Breast epithelium (tissue), 4 donors: ENCODE data around the gene RNF167. TPM values are rescaled to one million over a fixed set of nuclear protein-coding genes. Genes with fewer than 3 reads are reported as not detected.
A peak's percentile ranks its signal among the peaks of the same experiment; 100 is the strongest.

Experiments used
- DNase-seq, 2 donors: peaks; one replicate each; pipeline ENCODE4 v3.0.0-alpha.2; 2019; ENCODE audit warnings: low spot score in 2 of 2
- H3K27ac ChIP-seq, 2 donors: fragments of 200-600 bp; sonication (generic) in 1 of 2; one replicate each; pipeline ENCODE4 v1.5.1; 2016 to 2019; ENCODE audit warnings: mild to moderate bottlenecking in 1 of 2
- H3K27me3 ChIP-seq, 2 donors: fragments of 200-600 bp; sonication (generic) in 1 of 2; one replicate each; pipeline versions ENCODE4 v1.5.1 to v1.6.0; 2017 to 2019; ENCODE audit warnings: control low read depth in 1 of 2, mild to moderate bottlenecking in 1 of 2
- H3K36me3 ChIP-seq: fragments of 200-600 bp; one replicate; pipeline ENCODE4 v1.5.1; 2019
- H3K4me1 ChIP-seq, 2 donors: fragments of 200-600 bp; sonication (generic); one replicate each; pipeline ENCODE4 v1.5.1; 2016 to 2019; ENCODE audit warnings: control low read depth in 1 of 2
- H3K4me3 ChIP-seq, 3 donors: fragments of 200-600 bp; sonication (generic); 1 replicate in 2 of 3; 2 replicates in 1 of 3; pipeline ENCODE4 v1.5.1; 2016 to 2019; ENCODE audit warnings: mild to moderate bottlenecking in 3 of 3, moderate library complexity in 2 of 3
- H3K9me3 ChIP-seq, 2 donors: fragments of 200-600 bp; sonication (generic) in 1 of 2; one replicate each; pipeline ENCODE4 v1.5.1; 2016 to 2019; ENCODE audit warnings: control low read depth in 1 of 2
- CTCF ChIP-seq, 3 donors: fragments of 450-650 bp; IDR thresholded peaks; one replicate each; pipeline ENCODE4 v1.5.1; 2016 to 2017; ENCODE audit warnings: antibody characterized with exemption in 3 of 3, mild to moderate bottlenecking in 3 of 3, moderate library complexity in 3 of 3
- POLR2A ChIP-seq: fragments of 450-650 bp; IDR thresholded peaks from one replicate; pipeline ENCODE4 v1.6.1; 2016; ENCODE audit warnings: antibody characterized with exemption, mild to moderate bottlenecking, moderate library complexity
- POLR2AphosphoS5 ChIP-seq, 3 donors: sonication (generic); formaldehyde crosslinking; IDR thresholded peaks; one replicate each; pipeline ENCODE4 v1.6.1; 2017; ENCODE audit warnings: antibody characterized with exemption in 3 of 3
- intact Hi-C: fragments of 100-400 bp; cut with DNase I; formaldehyde crosslinking; loops from one replicate; pipeline ENCODE4 v1.15.1; 2023; ENCODE audit warnings: low total_unique reads
- total RNA-seq, 3 donors: library from RNA; depleted of rRNA; stranded (reverse); fragments of >200 nt; gene quantifications; one replicate each; pipeline ENCODE4 v1.1.0, GENCODE V29; 2016

Gene RNF167
- total RNA-seq, 3 donors from 2014 or later: 38.3 to 49.0 (median 38.7) TPM

DNA sequence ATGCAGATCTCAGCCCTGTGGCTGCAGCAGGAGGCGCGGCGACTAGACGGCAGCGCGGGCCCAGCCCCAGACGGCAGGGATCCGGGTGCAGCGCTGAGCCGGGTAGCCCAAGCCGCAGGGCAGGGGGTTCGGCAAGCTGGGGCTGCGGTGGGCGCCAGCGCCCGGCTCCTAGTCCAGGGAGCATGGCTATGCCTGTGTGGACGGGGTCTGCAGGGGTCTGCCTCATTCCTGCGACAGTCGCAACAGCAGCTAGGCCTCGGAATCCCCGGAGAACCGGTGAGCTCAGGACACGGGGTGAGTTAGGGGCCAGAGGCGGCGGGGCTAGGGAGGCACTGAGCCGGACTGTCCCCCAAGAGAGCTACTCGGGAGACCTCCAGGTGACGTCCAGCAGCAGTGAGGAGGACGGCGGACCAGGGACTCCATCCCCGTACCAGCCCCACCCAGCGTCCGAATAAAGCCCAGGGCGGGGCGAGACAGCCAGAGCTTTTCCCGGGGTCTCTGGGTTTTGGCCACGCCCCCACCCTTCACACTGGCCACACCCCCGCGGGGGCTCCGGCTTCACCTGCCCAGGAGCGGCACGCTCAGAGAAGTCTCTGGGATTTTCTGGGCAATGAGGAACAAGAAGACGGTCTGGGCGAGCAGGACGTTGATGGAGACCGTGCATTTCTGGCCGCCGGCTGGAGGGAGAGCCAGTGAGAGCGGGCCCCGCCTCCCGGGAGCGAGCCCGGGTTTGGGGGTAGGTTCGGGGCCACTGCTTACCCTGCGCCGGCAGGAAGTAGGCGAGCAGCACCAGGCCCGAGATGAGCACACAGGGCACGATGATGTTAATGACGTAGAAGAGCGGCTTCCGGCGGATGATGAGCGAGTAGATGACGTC, 39.6 kb upstream of the RNF167 start:
- peaks cover 0 to 3% of the 10 kb centered on the region in 2 donors for H3K4me1 ChIP-seq
- TF ChIP-seq CTCF (IDR thresholded peaks at IDR 0.05): no peak
- no peak for TF ChIP-seq POLR2AphosphoS5 (IDR thresholded peaks at IDR 0.05)
- TF ChIP-seq POLR2A: no peak
- no peaks in the 10 kb centered on the region for H3K27me3 ChIP-seq
- H3K36me3 ChIP-seq: peaks cover 6% of the 10 kb centered on the region
- H3K9me3 ChIP-seq: no peaks in the 10 kb centered on the region
- peak overlapping the region; percentile 83 to 91 for H3K27ac ChIP-seq
- intact Hi-C loops: loop anchor here (10.0 kb wide), 1 partner anchor 84 kb away; the partner anchor contains the start of gene CAMTA2
- peak overlapping the region; percentile 47 to 73 (median 67) for H3K4me3 ChIP-seq
- DNase-seq: no peak

DNA sequence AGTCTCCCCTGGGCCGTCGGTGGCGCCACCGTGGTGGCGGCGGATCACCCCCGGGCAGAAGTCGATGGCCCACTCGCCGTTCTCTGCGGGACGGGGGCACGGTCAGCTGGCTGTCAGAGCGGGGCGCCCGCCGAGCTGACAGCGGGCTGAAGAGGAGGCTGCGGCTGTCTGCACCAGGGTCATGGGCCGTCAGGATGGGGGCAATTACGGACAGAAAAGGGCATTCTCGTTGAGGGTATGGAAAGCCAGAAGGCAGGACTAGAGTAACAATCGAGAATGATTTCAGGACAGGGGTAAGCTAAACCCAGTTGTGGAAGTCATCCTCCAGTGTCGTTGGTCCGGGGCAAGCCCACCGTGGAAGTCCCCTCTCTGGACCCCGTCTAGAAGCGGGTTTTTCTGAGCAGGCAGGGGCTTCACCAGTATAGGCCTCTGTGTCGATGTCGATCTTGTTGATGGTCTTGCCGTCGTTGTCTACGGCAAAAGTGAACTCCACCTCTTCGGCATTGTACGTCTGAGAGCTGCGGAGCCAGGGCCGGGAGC, 38.9 kb upstream of the RNF167 start:
- intact Hi-C loops: loop anchor here (10.0 kb wide), 1 partner anchor 84 kb away; the partner anchor contains the start of gene CAMTA2
- TF ChIP-seq POLR2AphosphoS5 (IDR thresholded peaks at IDR 0.05) (no peak), CTCF (IDR thresholded peaks at IDR 0.05) (no peak), POLR2A (no peak)
- peak overlapping the region; percentile 34 to 52 for H3K27ac ChIP-seq
- peaks cover 0 to 3% of the 10 kb centered on the region in 2 donors for H3K4me1 ChIP-seq
- no peak for DNase-seq
- no peaks in the 10 kb centered on the region for H3K27me3 ChIP-seq
- peak overlapping the region in 1 of 3 donors; percentile 73 for H3K4me3 ChIP-seq
- H3K9me3 ChIP-seq: no peaks in the 10 kb centered on the region
- peaks cover 6% of the 10 kb centered on the region for H3K36me3 ChIP-seq

DNA sequence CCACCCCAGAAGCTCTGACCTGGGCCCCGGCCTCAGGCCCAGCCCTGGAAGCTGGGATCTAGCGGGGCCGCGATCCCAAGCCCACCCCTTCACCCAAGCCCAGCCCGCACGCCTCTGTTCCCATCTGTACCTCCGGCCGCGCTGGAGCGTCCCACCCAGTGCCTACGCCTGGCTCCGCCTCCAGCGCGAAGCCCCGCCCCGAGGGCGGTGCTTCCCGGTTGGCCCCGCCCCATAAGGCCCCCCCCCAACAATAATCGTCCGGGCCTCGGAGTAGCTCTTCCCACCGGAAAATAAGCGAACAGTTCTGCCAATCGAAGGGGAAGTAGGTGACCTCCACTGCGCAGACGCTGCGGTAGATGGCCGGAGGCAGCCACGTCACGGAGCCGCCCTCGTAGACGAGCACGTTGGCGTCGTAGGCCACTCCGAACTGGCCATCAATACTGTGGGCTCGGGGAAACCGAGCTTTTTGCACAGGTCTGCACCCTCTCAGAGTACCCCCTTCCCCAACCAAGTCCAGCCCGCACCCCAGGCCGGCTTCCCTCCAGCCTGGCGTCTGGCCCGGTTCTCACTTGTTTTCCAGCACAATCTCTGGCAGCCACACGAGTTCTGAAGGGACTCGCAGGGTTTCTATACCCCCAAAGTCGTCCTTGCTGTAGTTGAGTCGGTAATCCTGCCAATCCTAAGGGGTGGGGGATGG, 38.3 kb upstream of the RNF167 start:
- DNase-seq: peak in 1 of 2 donors; percentile 50

DNA sequence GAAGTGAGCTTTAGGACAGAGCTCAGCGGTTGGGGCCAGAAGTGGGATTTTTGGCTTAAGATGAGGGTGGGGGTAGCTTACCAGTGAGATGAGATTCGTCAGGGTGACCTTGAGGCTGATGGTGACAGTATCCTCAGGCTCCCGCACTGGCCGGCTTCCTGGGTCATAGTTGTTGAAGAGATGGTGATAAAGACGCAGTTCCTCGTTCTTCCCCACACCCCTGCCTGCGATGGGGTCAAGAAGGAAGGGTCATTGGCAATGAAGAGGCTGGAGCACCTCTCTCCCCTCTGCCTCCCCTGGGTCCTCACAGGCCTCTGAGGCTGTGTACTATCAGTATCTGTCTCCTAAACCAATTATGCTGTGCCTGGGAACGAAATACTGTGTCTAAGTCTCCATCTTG, 37.5 kb upstream of the RNF167 start:
- TF ChIP-seq CTCF (IDR thresholded peaks at IDR 0.05) (no peak), POLR2A (no peak), POLR2AphosphoS5 (IDR thresholded peaks at IDR 0.05) (no peak)
- no peak for DNase-seq
- H3K27me3 ChIP-seq: no peaks in the 10 kb centered on the region

More for the DNA sequence above, 38.3 kb upstream of the RNF167 start:
- H3K27me3 ChIP-seq: no peaks in the 10 kb centered on the region
- intact Hi-C loops: loop anchor here (10.0 kb wide), 1 partner anchor 83 kb away; the partner anchor contains the start of gene CAMTA2
- H3K9me3 ChIP-seq: no peaks in the 10 kb centered on the region
- TF ChIP-seq POLR2AphosphoS5 (IDR thresholded peaks at IDR 0.05) (no peak), CTCF (IDR thresholded peaks at IDR 0.05) (no peak), POLR2A (no peak)
- H3K36me3 ChIP-seq: peaks cover under 1% of the 10 kb centered on the region
- H3K27ac ChIP-seq: peak overlapping the region; percentile 52 to 67
- H3K4me3 ChIP-seq: no peak overlapping the region
- peaks cover 0 to 3% of the 10 kb centered on the region in 2 donors for H3K4me1 ChIP-seq

More for the DNA sequence above, 37.5 kb upstream of the RNF167 start:
- intact Hi-C loops: loop anchor here (10.0 kb wide), 1 partner anchor 82 kb away; the partner anchor contains the start of gene CAMTA2
- H3K4me3 ChIP-seq: no peak overlapping the region
- peaks cover 0 to 3% of the 10 kb centered on the region in 2 donors for H3K4me1 ChIP-seq
- peak overlapping the region; percentile 52 to 67 for H3K27ac ChIP-seq
- no peaks in the 10 kb centered on the region for H3K9me3 ChIP-seq
- H3K36me3 ChIP-seq: no peaks in the 10 kb centered on the region
